HepG2 (cell line): ENCODE results near the gene POLD3. TPM values are rescaled to one million over a fixed set of nuclear protein-coding genes. Genes with fewer than 3 reads are reported as not detected.

Source experiments
- ATAC-seq: fragments of 200-7000 bp; cut with Tn5 transposase; 3 replicates; pipeline ENCODE4 v1.9.1; 2020; ENCODE audit warnings: mild to moderate bottlenecking, moderate library complexity
- BruUV-seq: library from RNA; stranded (reverse); fragments of 400-500 nt; replicated peaks from 2 replicates; lab custom pipeline; 2021; lab: Mats Ljungman, UMichigan
- CTCF ChIA-PET: fragments of 300-600 bp; formaldehyde crosslinking; extraction: SDS; loops from one replicate; lab custom pipeline; 2021; ENCODE audit warnings: low total read pairs, inconsistent platforms, low intra/inter-chr PET ratio; lab: Yijun Ruan, JAX
- POLR2A ChIA-PET: fragments of 350-600 bp; sonication (Branson Sonifier 250); formaldehyde crosslinking; loops from one replicate; lab custom pipeline; 2020; ENCODE audit warnings: antibody characterized with exemption, inconsistent platforms; lab: Yijun Ruan, JAX
- DNase-seq: peaks from one replicate; pipeline ENCODE4 v3.0.0-alpha.2; 2015; ENCODE audit warnings: low spot score
- FAIRE-seq: peaks from 3 replicates; lab custom pipeline; 2011; peaks lifted over from hg19 to GRCh38; lab: Jason Lieb, UNC
- H2AFZ ChIP-seq: one replicate; pipeline ENCODE4 v1.6.1; 2011; ENCODE audit warnings: low read length, inconsistent platforms
- H3K27ac ChIP-seq: fragments of 300-600 bp; 3 replicates; pipeline ENCODE4 v1.8.0; 2011; ENCODE audit warnings: mixed run types, mild to moderate bottlenecking, mixed read lengths, low read length, inconsistent platforms; ENCODE audit not compliant: insufficient read depth; ENCODE audit errors: extremely low read length
- H3K27me3 ChIP-seq, 2 experiments: fragments of 200-600 bp in 1 of 2; 2 replicates in 1 of 2; 3 replicates in 1 of 2; pipeline versions ENCODE4 v1.6.0 to v1.8.0; 2011; ENCODE audit warnings: low read length in 2 of 2, mild to moderate bottlenecking in 2 of 2, moderate library complexity in 2 of 2, inconsistent platforms in 1 of 2; ENCODE audit not compliant: insufficient read depth in 2 of 2, control insufficient read depth in 1 of 2
- H3K36me3 ChIP-seq, 2 experiments: fragments of 200-600 bp in 1 of 2; replicated peaks in 1 of 2; 2 replicates in 1 of 2; 3 replicates in 1 of 2; pipeline versions ENCODE4 v1.5.1 to v1.8.0; 2011; ENCODE audit warnings: low read length in 2 of 2, inconsistent platforms in 1 of 2; ENCODE audit not compliant: insufficient read depth in 2 of 2, control insufficient read depth in 1 of 2
- H3K4me1 ChIP-seq: 2 replicates; pipeline ENCODE4 v1.5.1; 2012; ENCODE audit warnings: low read length, inconsistent platforms; ENCODE audit not compliant: insufficient read depth
- H3K4me2 ChIP-seq: 2 replicates; pipeline ENCODE4 v1.6.0; 2011; ENCODE audit warnings: low read depth, low read length, inconsistent platforms
- H3K4me3 ChIP-seq, 3 experiments: fragments of 200-600 bp in 1 of 3; sonication (generic), shearing (Covaris generic) in 1 of 3; replicated peaks in 1 of 3; 2 replicates each; pipeline ENCODE4 v1.5.1; 2011 to 2016; ENCODE audit warnings: low read length in 3 of 3, inconsistent platforms in 2 of 3, low read depth in 2 of 3, mild to moderate bottlenecking in 2 of 3, control low read depth in 1 of 3, mixed read lengths in 1 of 3; ENCODE audit not compliant: insufficient read depth in 1 of 3
- H3K79me2 ChIP-seq: one replicate; pipeline ENCODE4 v1.6.1; 2011; ENCODE audit warnings: low read length, inconsistent platforms; ENCODE audit not compliant: insufficient read depth
- H3K9ac ChIP-seq: 2 replicates; pipeline ENCODE4 v1.6.0; 2011; ENCODE audit warnings: mild to moderate bottlenecking, low read depth, low read length, inconsistent platforms; ENCODE audit not compliant: insufficient read depth
- H3K9me3 ChIP-seq: 2 replicates; pipeline ENCODE4 v1.5.1; 2012; ENCODE audit warnings: mild to moderate bottlenecking, low read length
- H4K20me1 ChIP-seq: 2 replicates; pipeline ENCODE4 v1.6.0; 2011; ENCODE audit warnings: inconsistent platforms, mild to moderate bottlenecking, low read length, moderate library complexity; ENCODE audit not compliant: insufficient read depth
- AGO1 ChIP-seq: fragments of 200-400 bp; formaldehyde crosslinking; IDR thresholded peaks from 2 replicates; pipeline ENCODE4 v1.6.1; 2017; ENCODE audit warnings: mild to moderate bottlenecking, low read depth, low read length, moderate library complexity; ENCODE audit not compliant: poor library complexity, severe bottlenecking
- ATF1 ChIP-seq: IDR thresholded peaks from 2 replicates; pipeline ENCODE4 v1.6.1; 2016; ENCODE audit warnings: mild to moderate bottlenecking, control low read depth
- GLMP ChIP-seq: sonication (generic); formaldehyde crosslinking; IDR thresholded peaks from 2 replicates; pipeline ENCODE4 v1.9.0; 2021; ENCODE audit warnings: missing genetic modification reagents, mild to moderate bottlenecking, borderline replicate concordance
- HDAC6 ChIP-seq: fragments of 200-600 bp; sonication (generic); IDR thresholded peaks from 2 replicates; pipeline ENCODE4 v1.7.0; 2017; ENCODE audit warnings: mild to moderate bottlenecking, antibody characterized with exemption, low read length, low read depth
- MXD1 ChIP-seq: sonication (generic); formaldehyde crosslinking; IDR thresholded peaks from 2 replicates; pipeline ENCODE4 v1.4.0; 2020; ENCODE audit warnings: mild to moderate bottlenecking, missing genetic modification reagents
- NCOA5 ChIP-seq: sonication (generic); formaldehyde crosslinking; IDR thresholded peaks from 2 replicates; pipeline ENCODE4 v1.4.0; 2020; ENCODE audit warnings: missing genetic modification reagents
- NR0B2 ChIP-seq: sonication (generic); formaldehyde crosslinking; IDR thresholded peaks from 2 replicates; pipeline ENCODE4 v1.4.0; 2020; ENCODE audit warnings: mild to moderate bottlenecking, missing genetic modification reagents
- PBX2 ChIP-seq: IDR thresholded peaks from 2 replicates; pipeline ENCODE4 v1.6.1; 2016; ENCODE audit warnings: control low read depth
- TOPORS ChIP-seq: sonication (generic); formaldehyde crosslinking; IDR thresholded peaks from 2 replicates; pipeline ENCODE4 v1.8.0; 2023; ENCODE audit warnings: mild to moderate bottlenecking, missing genetic modification reagents
- TSC22D2 ChIP-seq: sonication (generic); formaldehyde crosslinking; IDR thresholded peaks from 2 replicates; pipeline ENCODE4 v1.5.1; 2020; ENCODE audit warnings: missing genetic modification reagents, mild to moderate bottlenecking, borderline replicate concordance
- ZBTB46 ChIP-seq: sonication (generic); formaldehyde crosslinking; IDR thresholded peaks from 2 replicates; pipeline ENCODE4 v1.4.0; 2020; ENCODE audit warnings: mild to moderate bottlenecking, missing genetic modification reagents, borderline replicate concordance
- ZNF580 ChIP-seq: IDR thresholded peaks from 2 replicates; pipeline ENCODE4 v1.6.1; 2016; ENCODE audit warnings: low read depth, borderline replicate concordance
- ZNF703 ChIP-seq: sonication (generic); formaldehyde crosslinking; IDR thresholded peaks from 2 replicates; pipeline ENCODE4 v1.5.1; 2020; ENCODE audit warnings: missing genetic modification reagents, mild to moderate bottlenecking, moderate library complexity, borderline replicate concordance
- WGBS: methylation state at CpG from one replicate; pipeline ENCODE4 v1.1.6; 2017; ENCODE audit warnings: low lambda C conversion rate; 5-methylcytosine and 5-hydroxymethylcytosine counted together
- in situ Hi-C: cut with HindIII; loops from 2 replicates; pipeline ENCODE4 v1.10.0; 2017; ENCODE audit warnings: low pct_unique_long_range_greater_than_20kb; ENCODE audit not compliant: extremely low pct_ligation_motif_present
- intact Hi-C: fragments of 100-400 bp; cut with micrococcal nuclease; formaldehyde crosslinking; loops from one replicate; pipeline ENCODE4 v1.10.0; 2022; ENCODE audit not compliant: unreplicated experiment
- polyA plus RNA-seq, 8 experiments: library from polyadenylated mRNA; depleted of rRNA in 3 of 8; stranded (reverse) in 7 of 8; unstranded in 1 of 8; fragments of >200 nt; fragmentation: Illumina TruSeq in 4 of 8; extraction: Trizol in 4 of 8; gene quantifications; 2 replicates each; pipeline versions ENCODE4 v1.2.1 to v1.2.3, GENCODE V29; 2011 to 2016; ENCODE audit warnings: low read depth in 4 of 8, missing spikeins in 1 of 8, mixed read lengths in 1 of 8; ENCODE audit not compliant: insufficient read depth in 1 of 8
- total RNA-seq, 5 experiments: library from RNA; depleted of rRNA; stranded (reverse); fragments of >200 nt; fragmentation: Illumina TruSeq; extraction: Trizol; gene quantifications; 2 replicates each; pipeline ENCODE4 v1.2.3, GENCODE V29; 2016; ENCODE audit warnings: low read depth in 1 of 5

Gene POLD3
- total and polyA plus RNA-seq, 2 of the 13 experiments (the other 11 are each of a cell fraction or from before 2014, with no cell fraction given) = 6.3 to 18.9 TPM

GRCh38 chr11:74650498-74650897 lies 58.1 kb downstream of the POLD3 start:
- ChIA-PET POLR2A (no interaction called here), CTCF (no interaction called here)
- Histone ChIP-seq H3K27me3 (no peaks in the 10 kb centered on the region), H3K4me2 (no peak overlapping the region), H3K9ac (no peak overlapping the region), H2AFZ (no peak overlapping the region), H3K27ac (no peak overlapping the region), H3K79me2 (no peaks in the 10 kb centered on the region), H3K4me1 (no peaks in the 10 kb centered on the region), H3K36me3 (no peaks in the 10 kb centered on the region; a peak in 1 of 5 replicates), H4K20me1 (no peaks in the 10 kb centered on the region), H3K9me3 (no peaks in the 10 kb centered on the region), H3K4me3 (no peak overlapping the region)
- no peak for ATAC-seq
- TF ChIP-seq GLMP (CRISPR knock-in tag) (no peak), ZNF580 (CRISPR knock-in tag) (no peak), NCOA5 (CRISPR knock-in tag) (no peak), HDAC6 (no peak), ZNF703 (CRISPR knock-in tag) (no peak), NR0B2 (no peak), MXD1 (CRISPR knock-in tag) (no peak), ATF1 (CRISPR knock-in tag) (no peak), TOPORS (no peak), PBX2 (CRISPR knock-in tag) (no peak), TSC22D2 (CRISPR knock-in tag) (no peak), ZBTB46 (CRISPR knock-in tag) (no peak), AGO1 (no peak)
- WGBS = 100% methylated on average over 2 of the region's 2 CpGs
- intact Hi-C loops (no loop called here), in situ Hi-C loops (no loop called here)
- DNase-seq = no peak
- BruUV-seq = no TSS peak
- no peak for FAIRE-seq
